Astrocyte of the cerebellum (primary cell): ENCODE results near the gene EFCAB11.

ENCODE experiments used
- DNase-seq: peaks from one replicate; pipeline ENCODE4 v3.0.0-alpha.2; 2011; ENCODE audit warnings: low read depth
- H3K4me3 ChIP-seq: 2 replicates; pipeline ENCODE4 v1.5.1; 2011; ENCODE audit warnings: mild to moderate bottlenecking, low read depth, low read length, moderate library complexity
- in situ Hi-C: cut with HindIII; loops from 2 replicates; pipeline ENCODE4 v1.10.0; 2017; ENCODE audit warnings: low sequenced_read_pairs
- TF ChIP-seq, protein P1 (sequence below): IDR thresholded peaks from 2 replicates; pipeline ENCODE4 v1.5.1; 2012; ENCODE audit warnings: low read length, low read depth, moderate library complexity, mild to moderate bottlenecking; ENCODE audit errors: missing control alignments

Gene EFCAB11

DNA sequence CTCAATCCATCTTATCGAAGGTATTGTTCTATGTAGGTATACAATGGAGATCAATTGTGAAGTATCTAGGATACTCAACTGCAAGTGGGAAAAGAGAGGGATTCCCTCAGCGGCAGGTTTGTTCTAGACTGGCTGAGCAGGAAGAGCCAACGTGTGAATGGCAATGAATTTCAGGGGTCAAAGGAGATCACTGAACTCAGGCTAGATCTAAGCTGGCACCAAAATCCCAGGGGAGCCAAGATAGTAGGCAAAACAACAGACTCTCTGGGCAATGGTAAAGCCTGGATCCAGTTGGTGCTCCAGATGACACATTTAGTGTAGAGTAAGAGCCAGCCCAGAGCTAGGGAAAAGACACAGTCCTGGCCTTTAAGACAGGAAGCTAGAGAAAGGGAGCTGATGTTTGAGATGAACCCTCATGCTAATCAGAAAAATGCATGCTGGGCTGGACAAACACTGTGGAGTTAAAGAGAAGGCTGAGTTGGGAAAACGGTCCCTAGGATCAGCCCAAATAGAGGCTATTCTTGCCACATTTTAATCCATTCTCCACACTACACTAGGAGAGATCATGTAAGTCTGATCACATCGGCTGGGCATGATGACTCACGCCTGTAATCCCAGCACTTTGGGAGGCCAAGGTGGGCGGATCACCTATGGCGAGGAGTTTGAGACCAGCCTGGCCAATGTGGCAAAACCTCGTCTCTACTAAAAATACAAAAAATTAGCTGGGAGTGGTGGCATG is 45.6 kb downstream of the EFCAB11 start:
- H3K4me3 ChIP-seq, result no peak overlapping the region
- in situ Hi-C loops, result loop anchor here (25.0 kb wide), 1 partner anchor 872 kb away; no protein-coding TSS in a partner anchor
- TF ChIP-seq, protein P1, sequence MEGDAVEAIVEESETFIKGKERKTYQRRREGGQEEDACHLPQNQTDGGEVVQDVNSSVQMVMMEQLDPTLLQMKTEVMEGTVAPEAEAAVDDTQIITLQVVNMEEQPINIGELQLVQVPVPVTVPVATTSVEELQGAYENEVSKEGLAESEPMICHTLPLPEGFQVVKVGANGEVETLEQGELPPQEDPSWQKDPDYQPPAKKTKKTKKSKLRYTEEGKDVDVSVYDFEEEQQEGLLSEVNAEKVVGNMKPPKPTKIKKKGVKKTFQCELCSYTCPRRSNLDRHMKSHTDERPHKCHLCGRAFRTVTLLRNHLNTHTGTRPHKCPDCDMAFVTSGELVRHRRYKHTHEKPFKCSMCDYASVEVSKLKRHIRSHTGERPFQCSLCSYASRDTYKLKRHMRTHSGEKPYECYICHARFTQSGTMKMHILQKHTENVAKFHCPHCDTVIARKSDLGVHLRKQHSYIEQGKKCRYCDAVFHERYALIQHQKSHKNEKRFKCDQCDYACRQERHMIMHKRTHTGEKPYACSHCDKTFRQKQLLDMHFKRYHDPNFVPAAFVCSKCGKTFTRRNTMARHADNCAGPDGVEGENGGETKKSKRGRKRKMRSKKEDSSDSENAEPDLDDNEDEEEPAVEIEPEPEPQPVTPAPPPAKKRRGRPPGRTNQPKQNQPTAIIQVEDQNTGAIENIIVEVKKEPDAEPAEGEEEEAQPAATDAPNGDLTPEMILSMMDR, result no peak
- no peak for DNase-seq

DNA sequence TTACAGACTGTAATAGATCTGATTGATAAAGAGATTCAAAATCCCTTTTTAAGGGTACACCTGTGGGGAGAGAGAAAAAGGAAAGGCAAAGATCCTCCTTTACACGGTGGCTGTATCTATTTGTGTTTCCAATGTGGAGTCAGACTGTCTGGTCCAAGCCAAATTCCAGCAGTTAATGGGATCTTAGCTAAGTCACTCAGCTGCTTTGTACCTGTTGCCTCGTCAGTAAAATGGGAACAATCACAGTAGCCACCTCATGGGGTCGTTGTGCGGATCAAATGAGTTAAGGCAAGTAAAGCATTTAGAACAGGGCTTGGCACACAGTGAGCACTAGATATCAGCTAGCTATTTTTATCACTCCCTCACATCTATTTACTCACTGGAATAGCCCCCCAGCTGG is 46.9 kb downstream of the EFCAB11 start:
- DNase-seq, result no peak
- TF ChIP-seq, protein P1, result no peak
- H3K4me3 ChIP-seq, result no peak overlapping the region
- in situ Hi-C loops, result loop anchor here (25.0 kb wide), 1 partner anchor 870 kb away; no protein-coding TSS in a partner anchor

DNA sequence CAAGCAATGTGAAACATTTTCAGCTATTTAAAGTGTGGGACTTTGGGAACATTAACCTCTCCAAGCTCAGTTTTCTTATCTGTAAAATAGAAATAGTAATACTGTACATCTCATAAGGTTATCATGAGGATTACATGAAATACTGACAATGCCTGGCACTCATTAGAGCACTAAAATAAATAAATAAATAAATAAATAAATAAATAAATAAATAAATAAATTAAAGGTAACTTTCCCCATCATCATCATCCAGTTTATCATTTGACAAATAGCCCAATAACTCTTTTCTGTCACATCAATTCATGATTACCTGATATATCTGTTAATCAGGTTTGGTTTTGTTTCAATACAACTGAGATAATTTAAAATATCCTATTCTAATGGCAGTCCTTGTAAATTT is 48.5 kb downstream of the EFCAB11 start:
- TF ChIP-seq, protein P1, result no peak
- DNase-seq, result no peak
- in situ Hi-C loops, result loop anchor here (25.0 kb wide), 1 partner anchor 869 kb away; no protein-coding TSS in a partner anchor
- H3K4me3 ChIP-seq, result no peak overlapping the region

DNA sequence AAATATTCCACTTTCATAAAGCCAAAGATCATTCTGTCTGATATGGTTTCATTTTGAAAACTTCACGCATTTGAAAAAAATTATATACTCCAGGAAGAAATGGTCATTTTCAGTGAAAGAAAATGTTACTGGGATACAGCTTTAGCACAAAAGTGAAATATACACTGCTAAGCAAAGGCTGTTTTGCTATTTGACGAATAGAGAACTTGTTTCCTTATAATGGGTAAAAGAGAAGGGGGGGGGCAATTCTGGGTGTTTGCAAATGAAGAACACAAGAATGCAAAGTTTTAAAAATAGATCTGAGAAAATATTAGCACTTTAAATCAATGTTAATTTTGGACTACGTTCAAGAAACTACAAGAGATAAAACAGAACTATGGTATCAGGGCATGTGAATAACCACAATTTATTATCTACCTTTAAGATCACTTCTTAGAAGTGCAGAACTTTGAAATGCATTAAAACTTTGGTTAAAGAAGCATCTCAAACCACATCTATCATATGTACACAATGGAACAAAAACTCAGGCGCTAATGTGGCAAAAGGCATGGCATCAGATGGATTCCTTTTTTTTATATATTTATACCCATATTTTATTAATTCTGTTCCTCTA is 51.1 kb downstream of the EFCAB11 start:
- TF ChIP-seq, protein P1, result no peak
- in situ Hi-C loops, result loop anchor here (25.0 kb wide), 1 partner anchor 866 kb away; no protein-coding TSS in a partner anchor
- no peak overlapping the region for H3K4me3 ChIP-seq
- DNase-seq, result no peak

DNA sequence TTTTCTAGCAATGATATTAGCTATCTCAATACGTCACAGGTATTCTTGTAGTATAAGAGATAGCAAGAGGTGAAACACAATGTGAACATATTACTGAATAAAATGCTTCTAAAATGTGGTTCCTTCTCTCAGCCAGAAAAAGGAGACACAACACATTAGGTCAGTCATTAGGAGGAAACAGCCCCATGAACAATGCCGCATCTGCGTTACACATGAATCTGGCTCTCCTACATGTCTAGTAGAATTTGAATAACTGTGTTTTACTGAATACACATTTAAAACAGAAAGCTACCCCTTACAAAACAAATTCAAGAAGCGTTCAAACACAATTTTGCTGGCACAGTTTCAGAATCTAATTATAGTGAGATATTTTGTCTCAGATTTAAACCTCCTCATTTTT is 51.6 kb downstream of the EFCAB11 start:
- no peak overlapping the region for H3K4me3 ChIP-seq
- in situ Hi-C loops, result loop anchor here (25.0 kb wide), 1 partner anchor 866 kb away; no protein-coding TSS in a partner anchor
- no peak for DNase-seq
- TF ChIP-seq, protein P1, result no peak

DNA sequence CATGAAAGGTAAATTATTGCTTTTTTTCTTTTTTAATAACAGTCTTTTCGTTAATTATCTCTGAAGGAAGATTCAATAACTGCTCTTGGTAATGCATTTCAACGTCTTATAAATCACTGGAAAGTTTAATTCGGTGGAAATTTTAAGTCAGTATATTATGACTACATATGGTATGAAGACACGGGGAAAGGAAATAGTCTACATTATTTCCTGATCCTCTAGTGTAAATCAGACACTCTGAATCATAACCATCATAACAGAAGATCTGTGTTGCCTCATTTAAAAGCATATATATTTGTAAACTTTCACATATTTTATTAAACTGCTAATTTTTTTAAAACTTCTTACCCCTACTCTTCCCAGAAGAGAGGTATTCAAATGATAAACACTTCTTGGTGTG is 53.7 kb downstream of the EFCAB11 start:
- DNase-seq, result no peak
- in situ Hi-C loops, result loop anchor here (25.0 kb wide), 1 partner anchor 864 kb away; no protein-coding TSS in a partner anchor
- TF ChIP-seq, protein P1, result no peak

More for the DNA sequence above, 53.7 kb downstream of the EFCAB11 start:
- no peak overlapping the region for H3K4me3 ChIP-seq
